HG03469 (cell line): ENCODE data around the gene PRKAG2.

Source experiments
- ATAC-seq: cut with Tn5 transposase; IDR thresholded peaks from one replicate; pipeline ENCODE4 v1.9.1; 2021; ENCODE audit warnings: mild to moderate bottlenecking, moderate library complexity, moderate number of reproducible peaks; ENCODE audit not compliant: unreplicated experiment

PRKAG2 gene

GRCh38 chr7:151900986-151901621, 24.2 kb upstream of the PRKAG2 start:
- no peak for ATAC-seq

GRCh38 chr7:151900591-151900985, 23.7 kb upstream of the PRKAG2 start:
- ATAC-seq = no peak

GRCh38 chr7:151899513-151900360, 22.8 kb upstream of the PRKAG2 start:
- ATAC-seq = no peak

GRCh38 chr7:151897951-151898686, 21.2 kb upstream of the PRKAG2 start:
- ATAC-seq = no peak

GRCh38 chr7:151897161-151897731, 20.3 kb upstream of the PRKAG2 start:
- ATAC-seq = no peak

- no peak for ATAC-seq
Measured at GRCh38 chr7:151896486-151896885, 19.6 kb upstream of the PRKAG2 start.

- ATAC-seq = no peak
Measured at GRCh38 chr7:151896086-151896485, 19.2 kb upstream of the PRKAG2 start.

GRCh38 chr7:151895631-151896031, 18.7 kb upstream of the PRKAG2 start:
- ATAC-seq = no peak

GRCh38 chr7:151895008-151895630, 18.2 kb upstream of the PRKAG2 start:
- ATAC-seq = no peak

GRCh38 chr7:151894111-151895007, 17.4 kb upstream of the PRKAG2 start:
- ATAC-seq = no peak

GRCh38 chr7:151893405-151893923, 16.5 kb upstream of the PRKAG2 start:
- no peak for ATAC-seq

- no peak for ATAC-seq
Measured at GRCh38 chr7:151891753-151892152, 14.8 kb upstream of the PRKAG2 start.

GRCh38 chr7:151891182-151891581, 14.3 kb upstream of the PRKAG2 start:
- no peak for ATAC-seq

- ATAC-seq = no peak
Measured at GRCh38 chr7:151890355-151891004, 13.6 kb upstream of the PRKAG2 start.

GRCh38 chr7:151889406-151890354, 12.8 kb upstream of the PRKAG2 start:
- no peak for ATAC-seq

- no peak for ATAC-seq
Measured at GRCh38 chr7:151888079-151889067, 11.5 kb upstream of the PRKAG2 start.

GRCh38 chr7:151886783-151887182, 9.9 kb upstream of the PRKAG2 start:
- ATAC-seq = no peak
